Activated CD4-positive, alpha-beta T cell treated with anti-CD3 and anti-CD28 coated beads for 4 hours (primary cell): ENCODE measurements around the gene GNAT2.
A peak's percentile ranks its signal among the peaks of the same experiment; 100 is the strongest.

ENCODE experiments used
- DNase-seq, 2 donors: peaks; one replicate each; pipeline ENCODE4 v3.0.0-alpha.2; 2020

The GNAT2 gene

DNA sequence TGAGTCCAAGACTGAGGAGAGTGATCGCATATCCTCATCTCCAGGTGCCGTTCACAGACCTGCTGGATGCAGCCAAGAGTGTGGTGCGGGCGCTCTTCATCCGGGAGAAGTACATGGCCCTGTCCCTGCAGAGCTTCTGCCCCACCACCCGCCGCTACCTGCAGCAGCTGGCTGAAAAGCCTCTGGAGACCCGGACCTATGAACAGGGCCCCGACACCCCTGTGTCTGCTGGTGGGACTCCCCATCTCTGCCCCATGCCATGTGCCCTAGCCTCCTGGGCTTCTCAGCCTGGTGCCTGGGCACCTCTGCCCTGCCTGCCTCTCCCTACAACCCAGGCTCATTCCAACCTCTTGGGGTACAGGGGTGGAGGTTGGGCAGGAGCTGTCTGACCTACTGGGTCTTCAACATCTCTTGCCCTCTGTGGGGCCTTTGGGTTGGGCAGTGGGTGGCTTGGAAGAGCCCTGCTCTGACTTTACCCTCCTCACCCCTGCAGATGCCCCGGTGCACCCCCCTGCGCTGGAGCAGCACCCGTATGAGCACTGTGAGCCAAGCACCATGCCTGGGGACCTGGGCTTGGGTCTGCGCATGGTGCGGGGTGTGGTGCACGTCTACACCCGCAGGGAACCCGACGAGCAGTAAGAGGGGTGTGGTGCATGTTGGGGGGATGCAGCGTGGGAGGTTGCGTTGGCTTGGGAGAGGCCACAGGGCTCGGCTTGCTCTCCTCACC is 7.4 kb upstream of the GNAT2 start:
- DNase-seq: no peak

- no peak for DNase-seq
Observed at GRCh38 chr1:109625601-109626560, 6.5 kb upstream of the GNAT2 start.

- DNase-seq: no peak
Observed at GRCh38 chr1:109625176-109625575, 5.8 kb upstream of the GNAT2 start.

DNA sequence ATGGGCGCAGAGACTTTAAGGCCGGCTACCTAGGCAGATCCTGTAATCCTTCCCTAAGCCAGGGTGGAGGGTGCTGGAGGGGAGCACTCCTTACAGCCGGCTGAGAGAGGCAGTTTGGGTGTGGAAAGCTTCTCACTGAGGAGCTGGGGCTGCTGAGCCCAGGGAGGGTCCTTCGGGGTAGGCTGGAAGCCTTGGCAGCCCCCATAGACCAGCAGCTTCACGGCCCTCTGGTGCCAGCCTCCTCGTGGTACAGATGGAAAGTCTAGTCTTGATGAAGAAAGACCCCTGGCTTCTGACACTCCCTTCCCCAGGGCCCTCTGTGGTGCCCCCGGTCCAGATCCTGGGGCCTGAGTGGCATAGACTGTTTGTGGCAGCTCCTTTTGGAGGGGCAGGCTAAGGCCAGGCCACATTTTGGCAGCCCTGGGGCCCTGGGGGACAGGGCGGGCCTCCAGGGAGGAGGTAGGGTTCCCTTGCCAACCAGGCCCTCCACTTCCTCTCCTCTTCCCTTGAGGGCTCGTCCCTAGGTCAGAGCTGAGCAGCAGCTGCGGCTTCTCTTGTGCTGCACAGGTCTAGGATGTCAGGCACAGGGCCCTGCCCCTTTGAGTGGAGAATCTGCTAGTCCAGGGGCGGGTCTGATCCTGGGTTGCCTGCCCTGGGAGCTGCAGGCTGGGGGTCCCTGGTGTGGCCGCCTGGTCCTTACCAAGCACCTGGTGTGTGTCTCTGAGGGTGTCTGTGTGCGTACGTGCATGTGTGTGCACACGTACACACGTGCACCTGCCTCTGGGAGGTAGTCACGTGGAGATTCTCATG is 5.0 kb upstream of the GNAT2 start:
- DNase-seq: no peak

DNA sequence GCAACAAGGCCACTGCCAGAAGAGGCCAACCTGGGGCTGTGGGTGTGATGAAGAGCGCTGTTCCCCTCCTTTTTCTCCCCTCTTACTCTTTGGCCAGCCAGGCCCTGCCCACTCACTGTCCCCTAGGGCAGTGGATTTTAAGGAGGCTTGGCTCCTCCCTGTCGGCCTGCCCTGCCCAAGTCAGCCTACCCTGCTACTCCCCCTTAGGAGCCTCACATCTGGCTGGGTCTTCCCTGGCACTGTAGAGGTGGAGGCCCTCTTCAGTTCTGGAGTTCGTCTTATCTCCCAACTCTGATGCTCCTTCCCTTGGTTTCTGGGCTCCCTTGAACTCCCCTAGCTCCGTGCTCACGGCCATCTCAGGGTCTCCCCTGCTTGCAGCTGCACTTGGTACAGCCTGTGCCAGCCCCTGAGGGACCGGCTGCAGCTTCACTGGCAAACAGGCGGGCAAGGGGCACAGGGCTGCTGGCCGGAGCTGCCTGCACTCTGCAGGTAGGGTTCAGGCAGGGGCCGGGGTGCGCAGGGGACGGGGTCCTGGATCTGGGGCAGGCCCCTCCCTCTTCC is 4.3 kb upstream of the GNAT2 start:
- no peak for DNase-seq

DNA sequence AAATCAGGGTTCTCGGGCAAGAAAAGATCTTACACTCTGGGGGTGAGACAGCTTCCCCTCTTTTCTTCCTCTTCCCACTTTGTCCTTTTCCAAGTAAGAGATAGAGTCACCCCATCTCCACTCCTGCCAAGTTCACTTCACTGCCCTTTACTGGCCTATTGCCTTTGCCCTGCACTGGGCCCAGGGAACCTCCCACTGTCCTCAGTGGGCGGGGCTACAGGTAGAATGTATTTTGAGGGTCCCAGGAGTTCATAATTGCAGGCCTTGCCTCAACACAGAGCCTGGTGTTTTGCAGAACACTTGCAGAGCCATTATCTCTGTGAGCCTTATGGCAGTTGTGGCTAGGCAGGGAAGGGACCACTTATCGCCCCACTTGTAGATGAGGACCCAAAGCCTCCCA is 3.5 kb upstream of the GNAT2 start:
- no peak for DNase-seq

DNA sequence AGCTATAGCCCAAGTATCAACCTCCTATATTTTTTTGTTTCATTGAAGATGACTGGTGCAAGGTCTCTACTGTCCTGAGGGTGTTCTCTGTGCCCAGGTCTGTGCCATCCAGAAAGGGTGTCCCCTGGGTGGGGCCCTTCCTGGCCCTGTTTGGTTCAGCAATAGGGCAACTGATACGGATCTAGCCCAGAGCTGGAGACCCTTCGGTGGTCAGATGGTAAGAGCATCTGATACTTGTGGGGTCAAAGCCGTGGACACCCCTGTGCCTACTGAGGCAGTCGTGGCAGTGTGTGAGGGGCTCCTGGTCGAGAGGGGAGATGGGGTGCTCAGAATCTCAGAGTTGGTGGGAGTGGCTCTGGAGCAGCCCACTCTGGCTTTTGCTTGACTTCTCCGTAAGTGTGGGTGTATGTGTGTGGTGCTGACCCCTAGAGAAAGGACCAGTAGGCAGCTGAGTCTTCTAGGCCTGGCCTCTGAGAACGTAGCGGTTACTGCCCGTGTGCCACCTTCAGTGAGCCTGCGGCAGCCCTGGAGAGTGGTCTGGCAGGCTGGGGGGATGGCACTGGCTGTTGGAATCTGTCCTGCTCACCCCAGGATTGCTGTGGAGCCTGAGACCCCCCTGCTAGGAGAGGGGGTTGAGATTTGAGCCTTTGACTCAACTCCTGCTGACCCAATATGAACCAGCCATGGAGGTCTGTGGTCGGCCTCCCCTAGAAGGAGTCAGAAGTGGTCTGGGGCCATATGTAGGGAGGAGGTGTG is 2.9 kb upstream of the GNAT2 start:
- no peak for DNase-seq

GRCh38 chr1:109621379-109622136 is 2.1 kb upstream of the GNAT2 start:
- DNase-seq: no peak

DNA sequence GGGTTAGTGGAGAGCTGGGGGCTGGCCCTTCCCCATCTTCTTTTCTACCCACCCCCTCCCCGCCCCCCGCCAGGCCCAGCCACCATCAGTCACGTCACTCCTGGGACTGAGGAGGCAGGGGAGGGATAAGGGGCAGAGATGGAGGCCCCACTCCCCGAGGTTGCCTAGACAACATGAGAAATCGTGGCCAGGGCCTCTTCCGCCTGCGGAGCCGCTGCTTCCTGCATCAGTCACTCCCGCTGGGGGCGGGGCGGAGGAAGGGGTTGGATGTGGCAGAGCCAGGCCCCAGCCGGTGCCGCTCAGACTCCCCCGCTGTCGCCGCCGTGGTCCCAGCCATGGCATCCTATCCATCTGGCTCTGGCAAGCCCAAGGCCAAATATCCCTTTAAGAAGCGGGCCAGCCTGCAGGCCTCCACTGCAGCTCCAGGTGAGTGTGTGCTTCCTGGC is 1.4 kb upstream of the GNAT2 start:
- peak; percentile 97 for DNase-seq

- no peak for DNase-seq
Observed at GRCh38 chr1:109620401-109620791, 980 bp upstream of the GNAT2 start.

DNA sequence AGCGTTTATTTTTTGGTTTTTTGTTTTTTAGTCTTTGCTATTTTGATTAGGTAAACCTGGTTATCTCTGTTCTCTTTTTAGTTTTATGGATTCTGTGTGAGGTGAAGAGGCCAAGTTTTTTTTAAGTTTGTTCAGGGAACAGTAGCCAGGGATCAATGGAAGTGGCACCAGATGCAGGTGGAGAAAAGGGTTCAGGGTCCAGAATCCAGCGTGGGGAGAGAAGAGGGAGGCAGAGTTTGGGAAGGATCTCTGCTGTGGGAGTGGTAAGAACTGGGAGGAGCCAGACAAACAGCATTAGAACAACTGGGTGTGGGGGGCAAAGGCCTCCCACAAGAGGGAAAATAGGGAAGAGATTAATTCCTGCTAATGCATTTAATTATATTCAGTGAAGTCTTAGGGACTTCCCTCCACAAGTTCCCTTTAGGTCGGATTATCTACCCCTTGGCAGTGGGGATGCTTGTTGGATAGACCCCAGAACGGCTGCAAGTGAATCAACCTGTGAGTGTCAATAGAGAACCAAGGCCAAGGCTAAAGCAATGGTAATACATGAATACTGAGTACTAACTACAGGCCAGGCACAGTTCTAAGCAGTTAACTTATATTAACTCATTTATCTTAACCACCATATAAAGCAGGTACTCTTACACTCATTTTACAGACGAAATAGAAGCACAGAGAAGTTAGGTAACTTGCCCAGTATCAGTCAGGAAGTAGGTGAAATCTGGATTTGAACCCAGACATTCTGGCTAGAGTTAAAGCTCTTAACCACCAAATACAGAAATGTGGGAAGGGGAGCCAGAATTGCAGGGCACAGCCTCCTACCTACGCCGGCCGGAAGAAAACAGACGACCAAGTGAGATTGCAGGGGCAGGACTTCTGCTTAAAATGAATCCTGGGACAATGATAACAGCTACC is 498 bp downstream of the GNAT2 start:
- DNase-seq: no peak

DNA sequence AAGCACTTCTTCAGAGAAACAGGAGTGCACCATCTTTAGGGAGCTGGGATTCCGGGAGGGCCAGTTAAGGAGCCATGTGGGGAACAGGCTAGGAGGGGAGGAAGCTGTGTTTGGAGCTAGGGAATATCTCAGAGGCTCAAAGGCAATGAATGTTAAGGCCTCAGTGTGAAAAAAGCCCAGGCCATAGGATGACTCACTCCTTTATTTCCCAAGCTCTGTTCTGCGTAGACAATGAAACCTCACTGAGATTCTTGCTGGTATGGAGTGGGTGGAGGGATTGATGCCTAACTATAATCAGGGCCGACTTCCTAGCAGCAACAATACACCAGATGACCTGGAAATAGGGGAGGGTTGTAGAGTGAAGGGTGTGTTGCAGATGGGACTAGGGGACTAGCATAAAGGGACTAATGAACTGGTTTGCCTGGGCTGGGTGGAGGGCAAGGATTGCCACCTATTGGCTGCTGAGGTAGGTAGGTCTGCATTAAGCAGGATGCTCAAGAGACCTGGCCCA is 2.1 kb downstream of the GNAT2 start:
- DNase-seq: no peak

DNA sequence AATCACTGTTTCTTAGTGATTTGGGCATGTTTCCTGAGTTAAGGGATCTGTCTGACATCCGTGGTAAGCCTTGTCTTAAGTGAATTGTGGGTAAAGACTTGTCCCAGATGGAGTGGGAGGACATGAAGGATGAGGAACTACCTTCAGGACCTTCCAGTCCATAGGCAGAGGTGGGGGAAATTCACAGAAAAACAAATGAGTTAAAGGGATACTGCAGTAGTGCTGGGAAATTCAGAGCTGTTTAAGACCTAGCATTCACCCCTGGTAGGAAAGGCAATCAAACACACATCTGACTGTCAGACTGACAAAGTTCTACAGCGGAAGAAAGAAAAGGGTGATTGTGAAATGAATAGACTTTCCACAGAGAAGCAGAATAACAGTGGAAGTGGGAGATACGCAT is 3.0 kb downstream of the GNAT2 start:
- DNase-seq: no peak

DNA sequence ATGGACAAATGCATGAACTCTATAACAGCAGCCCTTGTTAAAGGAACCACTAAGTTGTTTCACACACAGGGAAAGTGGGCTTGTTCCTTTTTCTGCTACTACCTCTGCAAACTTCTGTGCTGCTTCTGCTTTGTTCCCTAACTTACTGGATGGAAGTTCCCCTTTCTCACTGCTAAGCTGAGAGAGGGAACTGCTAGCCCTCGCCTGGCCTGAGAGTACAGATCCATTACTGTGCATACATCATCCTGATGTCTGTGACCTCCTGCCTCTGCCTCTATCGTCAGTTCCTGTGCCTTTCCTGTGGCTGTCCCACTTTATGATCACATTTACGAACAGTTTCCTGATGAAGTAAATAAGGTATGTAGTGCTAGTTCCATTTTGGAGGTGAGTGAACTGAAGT is 3.5 kb downstream of the GNAT2 start:
- DNase-seq: no peak

GRCh38 chr1:109613361-109614147 is 5.9 kb downstream of the GNAT2 start:
- no peak for DNase-seq

DNA sequence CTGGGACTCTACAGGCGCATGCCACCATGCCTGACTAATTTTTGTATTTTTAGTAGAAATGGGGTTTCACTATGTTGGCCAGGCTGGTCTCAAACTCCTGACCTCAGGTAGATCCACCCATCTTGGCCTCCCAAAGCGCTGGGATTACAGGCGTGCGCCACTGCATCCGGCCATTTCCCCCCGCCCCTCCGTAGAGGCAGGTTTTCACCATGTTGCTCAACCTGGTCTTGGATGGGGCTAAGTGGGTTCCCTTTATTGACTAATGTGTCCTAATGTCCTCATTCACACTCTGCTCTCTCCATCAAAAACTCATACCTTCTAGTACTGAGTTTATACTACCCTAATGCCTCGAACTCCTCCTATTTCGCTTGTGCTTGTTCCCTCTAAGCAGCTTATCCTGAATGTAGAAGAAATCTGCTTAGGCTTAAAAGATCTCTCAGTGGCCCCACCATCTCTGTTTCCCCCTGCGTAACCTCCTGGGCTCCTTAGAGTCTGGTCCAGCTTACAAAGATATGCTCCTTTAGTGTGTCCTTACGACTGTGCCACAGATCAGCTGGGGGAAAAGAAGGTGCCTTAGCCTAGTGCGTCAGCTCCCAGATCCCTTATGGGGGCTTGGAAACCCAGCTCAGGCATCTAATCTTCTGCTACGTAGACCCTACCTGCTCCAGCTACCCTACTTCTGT is 8.0 kb downstream of the GNAT2 start:
- no peak for DNase-seq

DNA sequence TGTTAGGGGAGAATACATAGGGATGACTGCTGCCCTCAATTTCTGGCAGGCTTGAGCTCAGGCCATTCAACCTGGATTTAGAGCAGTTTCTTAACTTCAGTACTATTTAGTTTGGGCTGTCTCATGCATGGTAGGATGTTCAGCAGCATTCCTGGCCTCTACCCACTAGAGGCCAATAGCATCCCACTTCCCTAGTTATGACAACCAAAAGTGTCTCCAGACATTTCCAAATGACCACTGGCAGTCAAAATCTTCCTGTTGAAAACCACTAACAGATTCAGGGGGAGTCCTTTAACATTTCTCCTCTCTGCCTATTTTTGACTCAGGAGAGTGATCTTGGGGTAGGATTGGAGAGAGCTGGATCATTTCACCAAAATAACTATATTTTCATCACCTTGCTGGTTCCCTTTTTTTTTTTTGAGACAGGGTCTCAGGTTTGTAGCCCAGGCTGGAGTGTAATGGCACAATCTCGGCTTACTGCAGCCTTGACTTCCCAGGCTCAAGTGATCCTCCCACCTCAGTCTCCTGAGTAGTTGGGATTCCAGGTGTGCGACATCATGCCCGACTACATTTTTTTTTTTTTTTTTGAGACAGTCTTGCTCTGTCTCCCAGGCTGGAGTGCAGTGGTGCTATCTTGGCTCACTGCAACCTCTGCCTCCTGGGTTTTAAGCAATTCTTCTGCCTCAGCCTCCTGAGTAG is 8.7 kb downstream of the GNAT2 start:
- no peak for DNase-seq

DNA sequence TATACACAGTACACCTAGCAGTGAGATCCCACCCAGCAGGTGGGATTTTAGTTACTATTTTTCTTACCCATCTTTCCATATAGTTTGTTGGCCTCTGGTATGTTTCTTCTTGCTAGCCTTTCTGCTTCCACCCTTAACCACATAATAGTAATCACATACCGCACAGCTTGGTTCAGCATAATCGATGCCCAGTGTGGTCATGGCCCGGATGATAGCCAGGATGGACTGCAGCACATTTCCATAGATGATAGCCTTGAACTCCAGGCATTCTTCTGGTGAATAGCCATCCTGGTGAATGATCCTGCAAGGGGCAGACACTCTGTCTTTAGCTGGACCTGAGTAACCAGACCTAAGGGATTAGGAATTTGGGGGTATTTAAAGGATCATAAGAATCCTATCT is 9.5 kb downstream of the GNAT2 start:
- no peak for DNase-seq
